H9 (cell line): ENCODE results near the gene BCL11B. TPM values are rescaled to one million over a fixed set of nuclear protein-coding genes. Genes with fewer than 3 reads are reported as not detected.

Experiments used
- DNase-seq: peaks from one replicate; pipeline ENCODE4 v3.0.0-alpha.2; 2017
- H2AFZ ChIP-seq: one replicate; pipeline ENCODE4 v1.6.1; 2013; ENCODE audit warnings: mild to moderate bottlenecking, low read length, control low read depth, moderate library complexity
- H2AK5ac ChIP-seq: 2 replicates; pipeline ENCODE4 v1.6.1; 2013; ENCODE audit warnings: low read length, control low read depth, mixed read lengths; ENCODE audit not compliant: insufficient read length
- H2BK120ac ChIP-seq: one replicate; pipeline ENCODE4 v1.6.1; 2013; ENCODE audit warnings: low read depth, mild to moderate bottlenecking, low read length, control low read depth, inconsistent platforms; ENCODE audit not compliant: poor library complexity, severe bottlenecking
- H2BK12ac ChIP-seq: 2 replicates; pipeline ENCODE4 v1.6.1; 2013; ENCODE audit warnings: low read length, control low read depth, mixed read lengths, low read depth; ENCODE audit not compliant: insufficient read length
- H2BK15ac ChIP-seq: 2 replicates; pipeline ENCODE4 v1.6.1; 2013; ENCODE audit warnings: low read depth, low read length, control low read depth
- H2BK20ac ChIP-seq: one replicate; pipeline ENCODE4 v1.6.1; 2013; ENCODE audit warnings: low read depth, mild to moderate bottlenecking, low read length, control low read depth, inconsistent platforms; ENCODE audit not compliant: poor library complexity, severe bottlenecking
- H2BK5ac ChIP-seq: 2 replicates; pipeline ENCODE4 v1.6.1; 2013; ENCODE audit warnings: low read length, control low read depth, mixed read lengths; ENCODE audit not compliant: insufficient read length
- H3K14ac ChIP-seq: 2 replicates; pipeline ENCODE4 v1.6.1; 2013; ENCODE audit warnings: low read length, control low read depth; ENCODE audit not compliant: insufficient read depth
- H3K18ac ChIP-seq: 2 replicates; pipeline ENCODE4 v1.6.1; 2013; ENCODE audit warnings: low read depth, mild to moderate bottlenecking, mixed read lengths, low read length, control low read depth; ENCODE audit not compliant: insufficient read length
- H3K23ac ChIP-seq: 2 replicates; pipeline ENCODE4 v1.6.1; 2013; ENCODE audit warnings: low read length, control low read depth, mixed read lengths, low read depth; ENCODE audit not compliant: insufficient read length
- H3K23me2 ChIP-seq: 2 replicates; pipeline ENCODE4 v1.6.1; 2013; ENCODE audit warnings: low read depth, mild to moderate bottlenecking, mixed read lengths, low read length, control low read depth; ENCODE audit not compliant: insufficient read length, poor library complexity, severe bottlenecking
- H3K27ac ChIP-seq: 2 replicates; pipeline ENCODE4 v1.5.1; 2013; ENCODE audit warnings: low read length, control low read depth, mixed read lengths, low read depth; ENCODE audit not compliant: insufficient read length
- H3K27me3 ChIP-seq: 2 replicates; pipeline ENCODE4 v1.6.1; 2013; ENCODE audit warnings: low read length, control low read depth, inconsistent platforms; ENCODE audit not compliant: insufficient read depth
- H3K4ac ChIP-seq: 2 replicates; pipeline ENCODE4 v1.6.1; 2013; ENCODE audit warnings: low read depth, mild to moderate bottlenecking, control low read depth, inconsistent platforms, low read length, moderate library complexity
- H3K4me1 ChIP-seq: 2 replicates; pipeline ENCODE4 v1.6.1; 2013; ENCODE audit warnings: low read length, control low read depth, inconsistent platforms; ENCODE audit not compliant: insufficient read depth
- H3K4me2 ChIP-seq: 2 replicates; pipeline ENCODE4 v1.6.1; 2013; ENCODE audit warnings: low read length, control low read depth, mixed read lengths; ENCODE audit not compliant: insufficient read length, insufficient read depth
- H3K56ac ChIP-seq: 2 replicates; pipeline ENCODE4 v1.6.1; 2013; ENCODE audit warnings: low read depth, mild to moderate bottlenecking, mixed read lengths, low read length, control low read depth; ENCODE audit not compliant: insufficient read length
- H3K79me1 ChIP-seq: 2 replicates; pipeline ENCODE4 v1.6.1; 2013; ENCODE audit warnings: low read depth, mild to moderate bottlenecking, moderate library complexity, low read length, control low read depth, inconsistent platforms; ENCODE audit not compliant: insufficient read depth, poor library complexity, severe bottlenecking
- H3K79me2 ChIP-seq: 2 replicates; pipeline ENCODE4 v1.6.1; 2013; ENCODE audit warnings: low read length, control low read depth, inconsistent platforms; ENCODE audit not compliant: insufficient read depth
- H3K9ac ChIP-seq: 2 replicates; pipeline ENCODE4 v1.6.1; 2013; ENCODE audit warnings: low read length, control low read depth, mixed read lengths; ENCODE audit not compliant: insufficient read length; ENCODE audit errors: extremely low read depth
- H3K9me3 ChIP-seq: one replicate; pipeline ENCODE4 v1.6.1; 2013; ENCODE audit warnings: low read depth, low read length, inconsistent platforms; ENCODE audit not compliant: control insufficient read depth
- H3T11ph ChIP-seq: one replicate; pipeline ENCODE4 v1.6.1; 2013; ENCODE audit warnings: mild to moderate bottlenecking, low read length, control low read depth, inconsistent platforms
- H4K20me1 ChIP-seq: one replicate; pipeline ENCODE4 v1.6.1; 2013; ENCODE audit not compliant: control insufficient read depth, insufficient read length, insufficient read depth
- H4K5ac ChIP-seq: 2 replicates; pipeline ENCODE4 v1.6.1; 2013; ENCODE audit warnings: low read depth, mild to moderate bottlenecking, mixed read lengths, low read length, control low read depth; ENCODE audit not compliant: insufficient read length
- H4K8ac ChIP-seq: replicated peaks from 2 replicates; pipeline ENCODE4 v1.6.1; 2013; ENCODE audit warnings: low read length, control low read depth, mixed read lengths, low read depth; ENCODE audit not compliant: insufficient read length
- H4K91ac ChIP-seq: 2 replicates; pipeline ENCODE4 v1.6.1; 2013; ENCODE audit warnings: low read depth, mild to moderate bottlenecking, moderate library complexity, mixed read lengths, low read length, control low read depth; ENCODE audit not compliant: insufficient read length
- H3K27ac Mint-ChIP-seq, 3 experiments: 2 replicates in 2 of 3; 3 replicates in 1 of 3; pipeline ENCODE4 v1.8.0; 2020 to 2021; ENCODE audit warnings: mixed read lengths in 3 of 3, mild to moderate bottlenecking in 1 of 3, moderate library complexity in 1 of 3
- H3K27me3 Mint-ChIP-seq: 2 replicates; pipeline ENCODE4 v1.8.0; 2021; ENCODE audit warnings: low read depth, mild to moderate bottlenecking, moderate library complexity, mixed read lengths
- H3K36me3 Mint-ChIP-seq, 3 experiments: 2 replicates in 2 of 3; 3 replicates in 1 of 3; pipeline ENCODE4 v1.8.0; 2020 to 2021; ENCODE audit warnings: low read depth in 3 of 3, mixed read lengths in 3 of 3; ENCODE audit not compliant: insufficient read depth in 1 of 3
- H3K4me1 Mint-ChIP-seq, 2 experiments: 2 replicates each; pipeline ENCODE4 v1.8.0; 2020; ENCODE audit warnings: mixed read lengths in 2 of 2
- H3K4me3 Mint-ChIP-seq, 2 experiments: 2 replicates in 1 of 2; 3 replicates in 1 of 2; pipeline ENCODE4 v1.8.0; 2020 to 2021; ENCODE audit warnings: mild to moderate bottlenecking in 2 of 2, mixed read lengths in 2 of 2, moderate library complexity in 1 of 2
- H3K9me3 Mint-ChIP-seq, 2 experiments: 2 replicates in 1 of 2; 3 replicates in 1 of 2; pipeline ENCODE4 v1.8.0; 2020; ENCODE audit warnings: mild to moderate bottlenecking in 2 of 2, mixed read lengths in 2 of 2, moderate library complexity in 1 of 2
- WGBS: extraction: QIAGEN DNeasy Blood & Tissue Kit; methylation state at CpG from one replicate; pipeline ENCODE4 v1.1.7; 2013; ENCODE audit warnings: missing lambda C conversion rate, low lambda C conversion rate, mixed read lengths; ENCODE audit not compliant: insufficient read length; ENCODE audit errors: extremely low coverage; 5-methylcytosine and 5-hydroxymethylcytosine counted together
- total RNA-seq: library from RNA; stranded (reverse); gene quantifications from 2 replicates; pipeline ENCODE4 v1.2.1, GENCODE V29; 2021
- TF ChIP-seq, protein P1 (sequence below): fragments of 200-600 bp; sonication (generic); conservative IDR thresholded peaks from 3 replicates; pipeline ENCODE4 v1.8.0; 2021; ENCODE audit warnings: antibody characterized with exemption, mild to moderate bottlenecking

Gene BCL11B
- total RNA-seq, 1 experiment from 2014 or later: 4.9 TPM

- DNase-seq: no peak
- TF ChIP-seq, protein P1, sequence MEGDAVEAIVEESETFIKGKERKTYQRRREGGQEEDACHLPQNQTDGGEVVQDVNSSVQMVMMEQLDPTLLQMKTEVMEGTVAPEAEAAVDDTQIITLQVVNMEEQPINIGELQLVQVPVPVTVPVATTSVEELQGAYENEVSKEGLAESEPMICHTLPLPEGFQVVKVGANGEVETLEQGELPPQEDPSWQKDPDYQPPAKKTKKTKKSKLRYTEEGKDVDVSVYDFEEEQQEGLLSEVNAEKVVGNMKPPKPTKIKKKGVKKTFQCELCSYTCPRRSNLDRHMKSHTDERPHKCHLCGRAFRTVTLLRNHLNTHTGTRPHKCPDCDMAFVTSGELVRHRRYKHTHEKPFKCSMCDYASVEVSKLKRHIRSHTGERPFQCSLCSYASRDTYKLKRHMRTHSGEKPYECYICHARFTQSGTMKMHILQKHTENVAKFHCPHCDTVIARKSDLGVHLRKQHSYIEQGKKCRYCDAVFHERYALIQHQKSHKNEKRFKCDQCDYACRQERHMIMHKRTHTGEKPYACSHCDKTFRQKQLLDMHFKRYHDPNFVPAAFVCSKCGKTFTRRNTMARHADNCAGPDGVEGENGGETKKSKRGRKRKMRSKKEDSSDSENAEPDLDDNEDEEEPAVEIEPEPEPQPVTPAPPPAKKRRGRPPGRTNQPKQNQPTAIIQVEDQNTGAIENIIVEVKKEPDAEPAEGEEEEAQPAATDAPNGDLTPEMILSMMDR: no peak
- no peaks in the 10 kb centered on the region for H3K9me3 ChIP-seq
- no peak overlapping the region for H2BK5ac ChIP-seq
- H3T11ph ChIP-seq: no peak overlapping the region
- no peak overlapping the region for H2AFZ ChIP-seq
- H3K4me1 ChIP-seq: peaks cover 21% of the 10 kb centered on the region
- H3K79me2 ChIP-seq: peaks cover 3% of the 10 kb centered on the region; the same call in 1 of the 2 replicates
- H3K27ac ChIP-seq: no peak overlapping the region
- H2BK15ac ChIP-seq: no peak overlapping the region
- no peak overlapping the region for H4K5ac ChIP-seq
- no peak overlapping the region for H2BK20ac ChIP-seq
- H3K4me3 Mint-ChIP-seq: no peak overlapping the region; a peak in 1 of 5 replicates
- no peak overlapping the region for H3K14ac ChIP-seq
- WGBS: no CpG with 5 or more reads among the region's 6 CpGs
- no peak overlapping the region for H3K18ac ChIP-seq
- peaks cover 2% of the 10 kb centered on the region for H3K27me3 Mint-ChIP-seq
- no peak overlapping the region for H3K56ac ChIP-seq
- H3K9me3 Mint-ChIP-seq: no peaks in the 10 kb centered on the region; a peak in 1 of 5 replicates
- peaks cover 0 to 2% (median 0%) of the 10 kb centered on the region in 3 experiments; a peak in 1 of 7 replicates for H3K36me3 Mint-ChIP-seq
- H3K79me1 ChIP-seq: no peaks in the 10 kb centered on the region
- peaks cover 42 to 50% of the 10 kb centered on the region in 2 experiments for H3K4me1 Mint-ChIP-seq
- H3K4me2 ChIP-seq: no peak overlapping the region
- no peak overlapping the region for H2BK120ac ChIP-seq
- H4K8ac ChIP-seq: no peak overlapping the region
- H3K23me2 ChIP-seq: peaks cover 22% of the 10 kb centered on the region
- no peak overlapping the region for H3K4ac ChIP-seq
- H2BK12ac ChIP-seq: no peak overlapping the region
- no peak overlapping the region for H3K23ac ChIP-seq
- no peaks in the 10 kb centered on the region for H3K27me3 ChIP-seq
- no peak overlapping the region for H4K91ac ChIP-seq
- H4K20me1 ChIP-seq: peaks cover 2% of the 10 kb centered on the region
- no peak overlapping the region for H2AK5ac ChIP-seq
- no peak overlapping the region for H3K27ac Mint-ChIP-seq
- H3K9ac ChIP-seq: no peak overlapping the region
Measured at GRCh38 chr14:99249389-99249788, 22.6 kb downstream of the BCL11B start.
